Smooth muscle cell (in vitro differentiated cells): ENCODE results near the gene KLHL8. TPM values are rescaled to one million over a fixed set of nuclear protein-coding genes. Genes with fewer than 3 reads are reported as not detected.
"Not testable (repeated sequence)": the region's sequence is repeated elsewhere in the genome, so short reads cannot be mapped to it uniquely, and the experiment has no call there.

Experiments used
- DNase-seq: peaks from one replicate; lab custom pipeline; 2025; ENCODE audit not compliant: unreplicated experiment; lab: John Stamatoyannopoulos, UW
- H2AFZ ChIP-seq: fragments of 200-600 bp; sonication (generic); 2 replicates; pipeline ENCODE4 v1.6.0; 2016; ENCODE audit warnings: antibody characterized with exemption, low read depth, mild to moderate bottlenecking
- H3F3A ChIP-seq: fragments of 200-600 bp; sonication (generic); 2 replicates; pipeline ENCODE4 v1.6.0; 2017; ENCODE audit warnings: antibody characterized with exemption, low read depth
- H3K27ac ChIP-seq: fragments of 200-600 bp; sonication (generic); 2 replicates; pipeline ENCODE4 v1.5.1; 2016; ENCODE audit warnings: low read depth, mild to moderate bottlenecking
- H3K27me3 ChIP-seq: fragments of 200-600 bp; sonication (generic); 2 replicates; pipeline ENCODE4 v1.6.1; 2016; ENCODE audit warnings: low read depth, mild to moderate bottlenecking
- H3K36me3 ChIP-seq: fragments of 200-600 bp; sonication (generic); 2 replicates; pipeline ENCODE4 v1.5.1; 2016; ENCODE audit warnings: low read depth
- H3K4me1 ChIP-seq: fragments of 200-600 bp; sonication (generic); 2 replicates; pipeline ENCODE4 v1.5.1; 2016; ENCODE audit warnings: low read depth
- H3K4me2 ChIP-seq: fragments of 200-600 bp; sonication (generic); 2 replicates; pipeline ENCODE4 v1.6.0; 2016; ENCODE audit warnings: mild to moderate bottlenecking
- H3K4me3 ChIP-seq: fragments of 200-600 bp; sonication (generic); 2 replicates; pipeline ENCODE4 v1.5.1; 2016; ENCODE audit warnings: mild to moderate bottlenecking
- H3K79me2 ChIP-seq: fragments of 200-600 bp; sonication (generic); 2 replicates; pipeline ENCODE4 v1.6.0; 2016; ENCODE audit warnings: low read depth, mild to moderate bottlenecking
- H3K9ac ChIP-seq: fragments of 200-600 bp; sonication (generic); 2 replicates; pipeline ENCODE4 v1.6.0; 2016; ENCODE audit warnings: low read depth
- H3K9me3 ChIP-seq: fragments of 200-600 bp; sonication (generic); replicated peaks from 2 replicates; pipeline ENCODE4 v1.5.1; 2016; ENCODE audit warnings: low read depth
- H4K20me1 ChIP-seq: fragments of 200-600 bp; sonication (generic); 2 replicates; pipeline ENCODE4 v1.6.0; 2016; ENCODE audit warnings: low read depth
- WGBS: methylation state at CpG from one replicate; pipeline ENCODE4 v1.1.7; 2016; ENCODE audit warnings: low lambda C conversion rate; 5-methylcytosine and 5-hydroxymethylcytosine counted together
- polyA plus RNA-seq: library from polyadenylated mRNA; unstranded; fragments of >200 nt; fragmentation: Nextera tagmentation; extraction: Ambion mirVana; gene quantifications from 2 replicates; pipeline ENCODE4 v1.2.1, GENCODE V29; 2016
- total RNA-seq: library from RNA; depleted of rRNA; stranded (reverse); fragments of >200 nt; gene quantifications from 2 replicates; pipeline ENCODE4 v1.2.3, GENCODE V29; 2014
- TF ChIP-seq, protein P1 (sequence below): fragments of 200-600 bp; sonication (generic); IDR thresholded peaks from 2 replicates; pipeline ENCODE4 v1.5.1; 2017; ENCODE audit warnings: borderline replicate concordance, mild to moderate bottlenecking, antibody characterized with exemption; ENCODE audit not compliant: insufficient read depth, poor library complexity, severe bottlenecking

KLHL8 gene
- total and polyA plus RNA-seq, 2 experiments from 2014 or later, result 6.3 to 8.8 TPM

DNA sequence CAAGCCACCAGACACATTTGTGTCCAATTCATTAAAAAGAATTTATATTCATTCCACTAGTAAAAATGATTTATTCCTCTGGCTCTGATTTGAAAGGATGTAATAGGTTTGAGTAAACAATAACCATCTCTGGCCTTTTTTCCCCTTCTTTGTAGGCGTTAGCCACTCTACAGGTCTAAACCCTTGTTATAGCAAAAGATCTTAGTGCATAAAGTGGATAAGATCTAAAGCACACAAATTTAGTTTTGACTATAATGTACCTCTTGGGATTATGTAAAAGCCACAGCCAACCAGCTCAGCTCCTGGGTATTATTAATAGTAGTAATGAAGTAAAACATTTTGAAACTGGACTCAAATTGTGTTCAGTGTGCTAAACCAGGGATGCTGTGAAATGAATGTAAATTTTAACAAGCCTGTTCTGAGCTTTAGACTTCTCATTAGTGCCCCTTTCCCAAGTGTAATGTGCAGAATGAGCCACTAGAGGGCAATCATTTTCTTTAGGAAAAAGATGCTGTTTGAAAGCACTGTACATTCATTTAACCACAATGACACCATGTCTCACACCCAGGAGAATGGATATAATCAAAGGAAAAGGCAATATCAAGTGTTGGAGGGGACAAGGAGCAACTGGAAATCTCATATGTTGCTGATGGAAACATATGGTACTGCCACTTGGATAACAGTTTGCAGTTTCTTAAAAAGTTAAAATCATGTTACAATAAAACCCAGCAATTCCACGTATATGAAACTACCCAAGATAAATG lies 69.7 kb downstream of the KLHL8 start:
- no peak overlapping the region for H3K4me3 ChIP-seq
- no peaks in the 10 kb centered on the region for H3K36me3 ChIP-seq
- no peaks in the 10 kb centered on the region for H4K20me1 ChIP-seq
- no peaks in the 10 kb centered on the region for H3F3A ChIP-seq
- TF ChIP-seq, protein P1, sequence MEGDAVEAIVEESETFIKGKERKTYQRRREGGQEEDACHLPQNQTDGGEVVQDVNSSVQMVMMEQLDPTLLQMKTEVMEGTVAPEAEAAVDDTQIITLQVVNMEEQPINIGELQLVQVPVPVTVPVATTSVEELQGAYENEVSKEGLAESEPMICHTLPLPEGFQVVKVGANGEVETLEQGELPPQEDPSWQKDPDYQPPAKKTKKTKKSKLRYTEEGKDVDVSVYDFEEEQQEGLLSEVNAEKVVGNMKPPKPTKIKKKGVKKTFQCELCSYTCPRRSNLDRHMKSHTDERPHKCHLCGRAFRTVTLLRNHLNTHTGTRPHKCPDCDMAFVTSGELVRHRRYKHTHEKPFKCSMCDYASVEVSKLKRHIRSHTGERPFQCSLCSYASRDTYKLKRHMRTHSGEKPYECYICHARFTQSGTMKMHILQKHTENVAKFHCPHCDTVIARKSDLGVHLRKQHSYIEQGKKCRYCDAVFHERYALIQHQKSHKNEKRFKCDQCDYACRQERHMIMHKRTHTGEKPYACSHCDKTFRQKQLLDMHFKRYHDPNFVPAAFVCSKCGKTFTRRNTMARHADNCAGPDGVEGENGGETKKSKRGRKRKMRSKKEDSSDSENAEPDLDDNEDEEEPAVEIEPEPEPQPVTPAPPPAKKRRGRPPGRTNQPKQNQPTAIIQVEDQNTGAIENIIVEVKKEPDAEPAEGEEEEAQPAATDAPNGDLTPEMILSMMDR, result peak; percentile 87
- H3K4me2 ChIP-seq, result no peak overlapping the region
- no peak overlapping the region for H3K9ac ChIP-seq
- no peak overlapping the region for H3K27ac ChIP-seq
- no peaks in the 10 kb centered on the region for H3K4me1 ChIP-seq
- peak; percentile 0 for DNase-seq
- whole genome bisulfite sequencing, result 37% methylated on average over 2 of the region's 2 CpGs
- no peaks in the 10 kb centered on the region for H3K27me3 ChIP-seq
- H2AFZ ChIP-seq, result no peak overlapping the region
- H3K79me2 ChIP-seq, result no peaks in the 10 kb centered on the region
- H3K9me3 ChIP-seq, result no peaks in the 10 kb centered on the region

DNA sequence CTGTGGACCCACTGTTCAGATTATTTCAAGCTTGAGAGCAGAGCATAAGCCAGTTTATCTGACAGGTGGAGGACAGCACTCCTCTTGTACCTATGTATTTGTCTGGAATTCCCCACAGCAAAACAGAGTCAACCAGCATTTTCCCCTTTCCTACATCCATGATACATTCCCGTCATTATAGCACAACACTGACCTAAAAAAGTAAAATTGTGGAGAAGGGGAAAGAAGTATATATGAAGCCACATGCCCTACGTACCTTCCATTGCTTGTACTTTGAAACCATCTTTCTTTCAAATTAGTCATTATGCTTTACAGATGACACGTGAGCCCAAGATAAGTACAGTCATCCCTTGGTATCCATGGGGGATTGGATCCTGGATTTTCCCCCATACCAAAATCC lies 73.3 kb downstream of the KLHL8 start:
- Histone ChIP-seq H3K79me2 (no peaks in the 10 kb centered on the region), H3K9me3 (no peaks in the 10 kb centered on the region), H3K27me3 (no peaks in the 10 kb centered on the region), H3K9ac (no peak overlapping the region), H3K27ac (no peak overlapping the region), H3K36me3 (no peaks in the 10 kb centered on the region), H2AFZ (no peak overlapping the region), H3K4me1 (no peaks in the 10 kb centered on the region), H3F3A (no peaks in the 10 kb centered on the region), H3K4me3 (no peak overlapping the region), H4K20me1 (no peaks in the 10 kb centered on the region), H3K4me2 (no peak overlapping the region)
- WGBS, result 87% methylated on average over 3 of the region's 3 CpGs
- TF ChIP-seq, protein P1, result no peak
- DNase-seq, result no peak

DNA sequence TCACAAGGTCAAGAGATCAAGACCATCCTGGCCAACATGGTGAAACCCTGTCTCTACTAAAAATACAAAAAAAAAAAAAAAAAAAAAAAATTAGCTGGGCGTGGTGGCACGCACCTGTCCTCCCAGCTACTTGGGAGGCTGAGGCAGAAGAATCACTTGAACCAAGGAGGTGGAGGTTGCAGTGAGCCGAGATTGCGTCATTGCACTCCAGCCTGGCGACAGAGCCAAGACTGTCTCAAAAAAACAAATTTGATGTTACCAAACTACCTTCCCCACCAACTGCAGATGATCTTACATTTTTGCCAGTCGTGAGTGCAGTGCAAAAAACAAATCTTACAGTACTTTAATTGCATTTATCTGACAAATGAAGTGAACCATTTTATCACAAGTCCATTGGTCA lies 74.5 kb downstream of the KLHL8 start:
- not testable (repeated sequence) for H3K79me2 ChIP-seq, H3K4me3 ChIP-seq, H3K27me3 ChIP-seq, H4K20me1 ChIP-seq, H3K4me2 ChIP-seq, H3K27ac ChIP-seq, H3K4me1 ChIP-seq, H3F3A ChIP-seq, DNase-seq, H3K9ac ChIP-seq, H2AFZ ChIP-seq, H3K9me3 ChIP-seq, H3K36me3 ChIP-seq
- WGBS, result 98% methylated on average over 6 of the region's 6 CpGs

DNA sequence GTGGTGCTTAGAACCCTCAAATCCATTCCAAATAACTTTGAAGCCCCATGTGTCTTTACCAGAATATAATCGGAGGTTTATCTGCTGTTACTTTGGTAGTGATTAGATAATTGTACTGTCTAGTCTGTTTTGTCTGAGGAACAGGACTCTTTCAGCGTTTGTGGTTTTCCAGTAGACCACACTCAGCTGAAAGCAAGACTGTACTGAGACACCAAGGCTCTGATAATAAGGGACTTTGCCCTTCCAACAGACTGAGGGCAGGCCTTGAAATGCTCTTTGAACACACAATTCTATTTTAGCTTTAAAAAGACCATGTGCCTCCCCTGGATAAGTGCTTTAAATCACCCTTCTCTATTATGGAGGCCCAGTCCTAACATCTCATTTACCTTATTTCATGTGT lies 76.1 kb downstream of the KLHL8 start:
- Histone ChIP-seq H3K27me3 (no peaks in the 10 kb centered on the region), H2AFZ (no peak overlapping the region), H3K27ac (peak overlapping the region; percentile 57), H3K9ac (no peak overlapping the region), H3K4me2 (peak overlapping the region; percentile 28), H3K79me2 (no peaks in the 10 kb centered on the region), H3K4me1 (no peaks in the 10 kb centered on the region), H3F3A (no peaks in the 10 kb centered on the region), H3K9me3 (no peaks in the 10 kb centered on the region), H3K4me3 (no peak overlapping the region), H4K20me1 (no peaks in the 10 kb centered on the region), H3K36me3 (no peaks in the 10 kb centered on the region)
- TF ChIP-seq, protein P1, result no peak
- 4% methylated on average over 2 of the region's 2 CpGs for WGBS
- DNase-seq, result no peak
